ENCODE results near the gene RTN1.

RTN1 gene

DNA sequence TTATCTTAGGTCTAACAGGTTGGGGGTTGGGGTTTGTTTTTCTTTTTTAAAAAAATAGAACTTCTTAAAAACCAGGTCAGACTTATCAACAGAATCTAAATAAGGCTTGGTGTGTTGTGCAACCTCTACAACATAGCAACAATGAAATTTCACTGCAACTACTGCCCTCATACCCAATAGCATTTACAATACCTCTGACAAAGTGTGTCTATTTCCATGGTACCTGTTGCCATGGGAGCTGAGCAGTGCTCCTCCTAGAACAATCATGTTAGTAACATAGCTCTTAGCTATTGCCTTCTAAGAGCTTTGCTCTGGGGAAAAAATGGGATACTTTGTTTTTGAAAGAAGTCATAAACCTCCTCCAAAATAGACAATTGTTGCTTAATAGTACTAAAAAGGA lies 190.7 kb downstream of the RTN1 start:
- no peak for TF ChIP-seq CTCF (IDR thresholded peaks at IDR 0.05)

DNA sequence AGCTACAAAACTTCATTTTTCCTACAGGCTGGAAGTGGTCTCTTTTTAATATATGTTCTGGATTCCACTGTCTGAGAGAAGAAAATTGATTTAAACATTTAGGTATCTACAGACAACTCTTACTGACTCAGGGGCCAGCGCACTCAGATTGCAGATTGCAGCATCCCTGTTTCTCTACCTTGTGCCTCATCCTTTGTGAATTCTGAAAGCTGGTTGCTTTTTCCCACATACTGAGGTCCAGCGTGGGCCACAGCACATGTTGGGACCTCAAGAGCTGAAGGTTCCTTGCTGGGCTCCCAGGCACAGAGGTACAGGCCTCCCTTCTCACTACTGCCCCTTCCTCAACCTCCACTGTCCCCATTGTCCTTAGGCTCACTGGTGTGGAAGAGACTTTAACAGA lies 192.2 kb downstream of the RTN1 start:
- TF ChIP-seq CTCF (IDR thresholded peaks at IDR 0.05) = no peak

- no peak for TF ChIP-seq CTCF (IDR thresholded peaks at IDR 0.05)
Measured at GRCh38 chr14:59677771-59678231, 192.8 kb downstream of the RTN1 start.

DNA sequence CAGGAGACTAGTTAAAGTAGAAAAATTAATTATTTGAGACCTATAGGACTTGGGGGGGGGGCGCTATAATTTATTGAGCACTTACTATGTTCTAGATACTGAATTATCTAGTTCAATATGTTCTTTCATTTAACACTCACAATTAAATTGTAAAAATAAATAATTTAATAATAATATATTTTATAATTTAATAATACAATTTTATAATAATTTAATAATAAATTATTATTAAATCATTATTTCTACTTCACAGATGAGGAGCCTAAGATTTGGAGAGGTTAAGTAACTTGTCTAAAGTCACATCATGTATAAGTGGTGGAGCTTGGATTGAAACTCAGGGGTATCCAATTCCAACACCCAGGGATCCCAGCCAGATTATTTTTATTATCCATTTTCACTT lies 195.2 kb downstream of the RTN1 start:
- TF ChIP-seq CTCF (IDR thresholded peaks at IDR 0.05) = no peak

DNA sequence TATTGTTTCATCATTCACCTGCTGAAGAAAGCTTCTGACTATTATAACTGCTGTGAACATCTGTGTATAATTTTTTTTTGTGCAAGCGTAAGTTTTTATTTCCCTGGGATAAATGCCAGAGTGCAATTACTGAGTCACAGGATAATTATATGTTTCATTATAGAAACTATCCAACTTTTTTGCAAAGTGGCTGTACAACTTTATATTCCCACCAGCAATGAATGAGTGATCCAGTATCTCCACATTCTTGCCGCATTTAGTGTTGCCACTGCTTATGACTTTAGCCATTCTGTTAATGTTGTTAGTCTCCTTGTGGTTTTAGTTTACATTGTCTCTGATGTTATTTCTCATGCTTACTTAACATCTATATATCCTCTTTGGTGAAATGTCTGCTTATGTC lies 205.8 kb downstream of the RTN1 start:
- no peak for TF ChIP-seq CTCF (IDR thresholded peaks at IDR 0.05)

GRCh38 chr14:59657769-59658168 lies 212.8 kb downstream of the RTN1 start:
- TF ChIP-seq CTCF (IDR thresholded peaks at IDR 0.05) = no peak

DNA sequence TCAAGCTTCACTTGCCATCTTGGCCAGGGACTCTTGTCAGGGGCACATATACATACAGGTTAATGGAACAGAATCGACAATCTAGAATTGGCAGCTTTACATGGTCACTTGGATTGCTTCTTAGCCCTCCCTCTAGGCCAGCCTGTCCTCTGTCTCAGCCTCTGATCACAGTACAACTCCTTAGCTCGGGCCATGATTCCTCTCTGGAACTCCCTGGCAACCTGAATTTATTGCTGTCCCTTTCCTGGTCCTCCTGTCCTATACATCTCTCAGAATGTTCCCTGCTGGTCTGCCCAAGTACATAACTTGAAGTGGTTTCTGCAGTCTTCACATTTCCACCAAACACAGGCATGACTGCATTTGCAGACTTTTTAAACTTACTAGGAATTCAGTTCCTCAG lies 214.1 kb downstream of the RTN1 start:
- no peak for TF ChIP-seq CTCF (IDR thresholded peaks at IDR 0.05)

DNA sequence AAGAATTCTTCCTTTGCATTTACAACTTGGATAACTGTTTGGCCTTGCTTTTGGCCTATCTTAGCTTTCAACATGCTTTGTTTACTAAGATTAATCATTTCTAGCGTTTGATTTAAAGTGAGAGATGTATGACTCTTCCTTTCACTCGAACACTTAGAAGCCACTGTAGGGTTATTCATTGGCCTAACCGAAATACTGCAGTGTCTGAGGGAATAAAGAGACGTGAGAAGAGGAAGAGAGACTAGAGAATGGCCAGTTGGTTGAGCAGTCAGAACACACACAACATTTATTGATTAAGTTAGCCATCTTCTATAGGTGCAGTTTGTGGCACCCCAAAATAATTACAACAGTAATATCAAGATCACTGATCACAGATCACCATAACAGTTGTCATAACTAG lies 231.7 kb downstream of the RTN1 start:
- TF ChIP-seq CTCF (IDR thresholded peaks at IDR 0.05) = no peak

Data from LNCAP (cell line).